Measurements from ENCODE around the gene PDHX.

DNA sequence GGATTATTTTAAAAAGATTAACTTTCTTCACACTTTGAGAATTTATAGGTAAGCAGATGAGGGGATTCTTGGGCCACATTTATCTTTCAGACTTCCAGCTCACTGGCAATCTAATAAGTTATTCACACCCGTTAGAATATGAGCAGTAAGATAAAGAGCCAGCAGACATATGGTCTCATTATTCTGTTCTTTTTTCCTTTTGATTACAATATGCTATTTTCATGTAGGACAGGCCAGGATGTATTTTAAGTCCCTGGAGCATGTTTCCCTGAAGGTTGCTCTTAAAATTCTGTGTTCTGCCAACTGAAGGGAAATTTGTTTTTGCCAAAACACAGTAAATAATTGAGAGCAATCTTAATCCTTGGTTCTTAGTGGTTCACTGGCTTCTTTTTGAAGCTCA, 22.2 kb downstream of the PDHX start:
- TF ChIP-seq CTCF (IDR thresholded peaks at IDR 0.05) (no peak), POLR2A (IDR thresholded peaks at IDR 0.05) (no peak)

All from heart left ventricle (tissue), 13 donors.